ENCODE data around the gene ASB15. TPM values are rescaled to one million over a fixed set of nuclear protein-coding genes. Genes with fewer than 3 reads are reported as not detected.

The ASB15 gene
- total RNA-seq, 4 donors from 2014 or later, result not detected

DNA sequence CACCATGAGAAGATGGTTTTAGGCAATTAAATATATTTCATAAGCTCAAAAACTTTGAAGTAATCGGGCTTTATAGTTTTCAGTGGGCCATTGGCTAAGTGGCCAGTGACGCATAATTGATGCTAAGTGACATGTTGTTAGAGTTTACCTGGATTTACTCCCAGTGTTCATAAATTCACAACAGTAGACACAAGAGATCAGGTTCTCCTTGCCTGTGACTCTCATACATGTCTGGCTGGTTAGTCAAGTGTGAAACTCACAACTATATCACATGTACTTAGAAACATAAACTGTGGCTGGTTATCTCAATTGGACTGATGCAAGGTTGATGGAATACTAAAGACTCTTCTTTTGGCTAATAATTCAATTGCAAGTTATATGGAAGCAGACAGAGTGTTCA, 26.2 kb downstream of the ASB15 start:
- TF ChIP-seq, protein P1, sequence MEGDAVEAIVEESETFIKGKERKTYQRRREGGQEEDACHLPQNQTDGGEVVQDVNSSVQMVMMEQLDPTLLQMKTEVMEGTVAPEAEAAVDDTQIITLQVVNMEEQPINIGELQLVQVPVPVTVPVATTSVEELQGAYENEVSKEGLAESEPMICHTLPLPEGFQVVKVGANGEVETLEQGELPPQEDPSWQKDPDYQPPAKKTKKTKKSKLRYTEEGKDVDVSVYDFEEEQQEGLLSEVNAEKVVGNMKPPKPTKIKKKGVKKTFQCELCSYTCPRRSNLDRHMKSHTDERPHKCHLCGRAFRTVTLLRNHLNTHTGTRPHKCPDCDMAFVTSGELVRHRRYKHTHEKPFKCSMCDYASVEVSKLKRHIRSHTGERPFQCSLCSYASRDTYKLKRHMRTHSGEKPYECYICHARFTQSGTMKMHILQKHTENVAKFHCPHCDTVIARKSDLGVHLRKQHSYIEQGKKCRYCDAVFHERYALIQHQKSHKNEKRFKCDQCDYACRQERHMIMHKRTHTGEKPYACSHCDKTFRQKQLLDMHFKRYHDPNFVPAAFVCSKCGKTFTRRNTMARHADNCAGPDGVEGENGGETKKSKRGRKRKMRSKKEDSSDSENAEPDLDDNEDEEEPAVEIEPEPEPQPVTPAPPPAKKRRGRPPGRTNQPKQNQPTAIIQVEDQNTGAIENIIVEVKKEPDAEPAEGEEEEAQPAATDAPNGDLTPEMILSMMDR (IDR thresholded peaks at IDR 0.05; ENCODE audit: low read depth), result no peak

DNA sequence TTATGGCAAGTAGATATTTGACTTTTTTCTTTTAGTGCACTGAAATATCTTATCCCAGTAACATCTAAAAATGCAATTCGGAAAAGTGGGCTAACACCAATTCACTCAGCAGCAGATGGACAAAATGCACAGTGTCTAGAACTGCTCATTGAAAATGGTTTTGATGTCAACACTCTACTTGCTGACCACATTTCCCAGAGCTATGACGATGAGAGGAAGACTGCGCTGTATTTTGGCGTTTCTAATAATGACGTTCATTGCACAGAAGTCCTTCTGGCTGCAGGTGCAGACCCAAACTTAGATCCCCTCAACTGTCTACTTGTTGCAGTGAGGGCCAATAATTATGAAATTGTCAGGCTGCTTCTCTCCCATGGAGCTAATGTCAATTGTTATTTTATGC, 27.2 kb downstream of the ASB15 start:
- TF ChIP-seq, protein P1 (IDR thresholded peaks at IDR 0.05; ENCODE audit: low read depth), result no peak

DNA sequence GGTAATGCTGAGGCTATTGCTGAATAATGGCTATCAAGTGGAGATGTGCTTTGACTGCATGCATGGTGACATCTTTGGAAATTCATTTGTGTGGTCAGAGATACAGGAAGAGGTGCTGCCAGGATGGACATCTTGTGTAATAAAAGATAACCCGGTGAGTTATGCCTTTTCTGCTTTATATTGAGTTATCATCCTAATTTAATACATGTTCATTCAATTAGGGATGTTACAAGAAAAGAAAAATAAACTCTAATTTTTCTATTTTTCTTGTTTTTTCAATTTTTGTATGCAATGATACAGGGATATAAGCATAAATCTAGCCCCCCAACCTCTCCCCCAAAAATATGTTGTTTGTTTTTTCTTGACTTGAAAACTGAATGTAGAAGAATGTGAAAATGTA, 27.7 kb downstream of the ASB15 start:
- TF ChIP-seq, protein P1 (IDR thresholded peaks at IDR 0.05; ENCODE audit: low read depth), result no peak

DNA sequence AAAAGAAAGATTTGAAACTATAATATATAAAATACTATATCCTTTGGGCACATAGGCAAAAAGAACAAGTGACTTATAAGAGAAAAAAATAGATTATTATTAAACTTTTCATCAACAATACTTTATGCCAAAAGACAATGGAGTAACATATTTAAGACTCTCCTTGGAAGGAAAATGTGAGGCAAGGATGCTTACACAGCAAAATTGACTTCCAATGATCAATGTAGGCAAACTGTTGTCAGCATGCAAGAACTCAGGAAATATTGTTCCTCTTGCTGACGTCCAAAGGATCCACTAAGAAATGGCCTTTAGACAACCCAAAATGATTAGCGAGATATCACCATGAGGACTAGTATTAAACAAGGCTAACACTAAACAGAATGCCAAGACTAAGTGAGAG, 31.2 kb downstream of the ASB15 start:
- TF ChIP-seq, protein P1 (IDR thresholded peaks at IDR 0.05; ENCODE audit: low read depth), result no peak

DNA sequence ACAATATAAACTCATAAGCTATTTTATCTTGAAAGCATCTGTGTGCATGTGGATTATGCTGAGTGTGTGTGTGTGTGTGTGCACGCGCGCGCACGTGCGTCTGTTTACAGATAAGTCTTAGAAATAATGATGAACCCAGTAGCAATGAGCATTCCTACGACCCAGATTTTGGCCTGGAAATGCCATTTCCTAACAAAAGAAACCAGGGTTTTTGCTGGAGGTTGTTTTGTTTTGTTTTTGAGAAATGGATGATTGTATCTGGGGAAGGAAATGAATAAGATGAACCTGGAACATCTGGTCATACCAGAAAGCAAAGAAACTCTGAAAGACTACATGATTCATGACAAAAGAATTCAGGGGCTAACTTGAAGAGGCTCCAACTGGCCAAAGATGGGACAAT, 31.9 kb downstream of the ASB15 start:
- TF ChIP-seq, protein P1 (IDR thresholded peaks at IDR 0.05; ENCODE audit: low read depth), result no peak

DNA sequence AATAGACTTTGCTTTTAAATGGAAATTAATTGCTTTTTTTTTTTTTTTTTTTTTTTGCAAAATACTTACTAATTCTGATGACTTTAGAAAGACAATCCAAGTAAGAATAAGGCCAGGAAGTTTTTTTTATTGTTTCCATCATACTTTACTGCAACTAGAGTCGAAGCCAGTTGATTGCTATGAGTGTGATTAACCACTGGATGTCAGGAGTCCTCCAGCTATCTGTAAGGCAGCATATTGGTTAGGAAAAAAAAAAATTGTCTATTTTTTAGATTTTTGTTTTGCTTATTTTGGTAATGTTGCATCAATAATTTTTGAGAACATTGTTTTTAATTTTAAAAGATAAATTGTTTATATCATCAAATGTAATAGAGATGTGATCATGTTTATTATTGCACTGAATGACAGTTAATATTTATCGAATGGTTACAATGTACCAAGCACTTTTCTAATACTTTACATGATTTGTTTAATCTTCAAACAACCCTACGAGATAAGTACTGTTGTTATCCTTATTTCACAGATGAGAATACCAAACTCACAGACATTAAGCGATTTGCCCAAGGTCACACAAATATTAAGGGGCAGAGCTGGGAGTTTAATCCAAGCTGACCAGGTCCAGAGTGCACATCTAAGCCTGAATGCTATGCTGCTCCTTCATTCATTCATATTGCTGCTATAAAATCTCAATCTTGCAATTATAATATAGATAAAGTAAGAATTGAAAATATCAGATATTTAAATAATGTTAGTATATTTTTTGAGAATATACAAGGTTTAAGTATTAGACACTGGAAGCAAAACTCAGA, 34.1 kb downstream of the ASB15 start:
- TF ChIP-seq, protein P1 (IDR thresholded peaks at IDR 0.05; ENCODE audit: low read depth), result no peak

DNA sequence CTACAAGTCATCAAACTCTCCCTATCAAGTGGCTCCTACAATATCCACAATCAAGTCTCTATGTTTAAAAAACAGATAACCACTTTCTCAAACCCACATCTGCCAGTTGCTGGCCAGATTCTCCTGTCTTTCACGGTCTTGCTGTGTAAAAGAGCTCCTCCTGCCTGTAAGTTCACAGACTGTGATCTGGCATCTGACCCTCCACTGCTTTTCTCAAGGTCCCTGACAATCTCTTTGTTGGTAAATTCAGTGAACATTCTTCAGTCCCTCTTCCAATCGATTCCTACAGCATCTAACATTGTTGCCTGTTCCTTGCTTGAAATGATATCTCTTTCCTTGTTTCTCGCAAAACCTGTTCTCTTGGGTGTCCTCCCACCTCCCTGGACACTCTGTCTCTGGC, 35.6 kb downstream of the ASB15 start:
- TF ChIP-seq, protein P1 (IDR thresholded peaks at IDR 0.05; ENCODE audit: low read depth), result no peak
